NCI-H2081 treated with DMSO at 0.1 percent for 48 hours (cell line): Measurements from ENCODE around the gene CTBP1.

ENCODE experiments used
- DNase-seq: peaks from one replicate; lab custom pipeline; 2025; lab: John Stamatoyannopoulos, UW

Gene CTBP1

GRCh38 chr4:1195109-1195671 is 53.7 kb downstream of the CTBP1 start:
- no peak for DNase-seq

- no peak for DNase-seq
Observed at GRCh38 chr4:1194010-1194900, 54.7 kb downstream of the CTBP1 start.

GRCh38 chr4:1193206-1194009 is 55.5 kb downstream of the CTBP1 start:
- DNase-seq, result no peak

- no peak for DNase-seq
Observed at GRCh38 chr4:1192493-1193205, 56.3 kb downstream of the CTBP1 start.

- DNase-seq, result no peak
Observed at GRCh38 chr4:1192091-1192492, 56.8 kb downstream of the CTBP1 start.

GRCh38 chr4:1191621-1192020 is 57.3 kb downstream of the CTBP1 start:
- no peak for DNase-seq

GRCh38 chr4:1187182-1187581 is 61.7 kb downstream of the CTBP1 start:
- no peak for DNase-seq

GRCh38 chr4:1183985-1184773 is 64.8 kb downstream of the CTBP1 start:
- no peak for DNase-seq

GRCh38 chr4:1182313-1182712 is 66.6 kb downstream of the CTBP1 start:
- DNase-seq, result no peak

- DNase-seq, result no peak
Observed at GRCh38 chr4:1180663-1181062, 68.3 kb downstream of the CTBP1 start.

GRCh38 chr4:1179976-1180375 is 69.0 kb downstream of the CTBP1 start:
- DNase-seq, result no peak

GRCh38 chr4:1179089-1179441 is 69.9 kb downstream of the CTBP1 start:
- no peak for DNase-seq

- DNase-seq, result no peak
Observed at GRCh38 chr4:1178300-1179088, 70.4 kb downstream of the CTBP1 start.

GRCh38 chr4:1177274-1178141 is 71.4 kb downstream of the CTBP1 start:
- DNase-seq, result no peak

- no peak for DNase-seq
Observed at GRCh38 chr4:1176398-1177273, 72.3 kb downstream of the CTBP1 start.

- DNase-seq, result no peak
Observed at GRCh38 chr4:1175635-1176229, 73.2 kb downstream of the CTBP1 start.

- no peak for DNase-seq
Observed at GRCh38 chr4:1174941-1175634, 73.8 kb downstream of the CTBP1 start.
